GM19468 (cell line): ENCODE measurements around the gene TCIRG1.

Experiments used
- ATAC-seq: cut with Tn5 transposase; IDR thresholded peaks from one replicate; pipeline ENCODE4 v1.9.1; 2021; ENCODE audit warnings: mild to moderate bottlenecking, moderate library complexity, moderate number of reproducible peaks; ENCODE audit not compliant: unreplicated experiment; ENCODE audit errors: extremely low read depth

Gene TCIRG1

GRCh38 chr11:68035266-68035876 lies 3.5 kb upstream of the TCIRG1 start:
- no peak for ATAC-seq

- ATAC-seq, result no peak
Observed at GRCh38 chr11:68036141-68036716, 2.6 kb upstream of the TCIRG1 start.

GRCh38 chr11:68036717-68037239 lies 2.0 kb upstream of the TCIRG1 start:
- no peak for ATAC-seq

GRCh38 chr11:68037411-68038225 lies 1.2 kb upstream of the TCIRG1 start:
- no peak for ATAC-seq

- no peak for ATAC-seq
Observed at GRCh38 chr11:68038226-68038717, 553 bp upstream of the TCIRG1 start.

- ATAC-seq, result no peak
Observed at GRCh38 chr11:68039526-68040086, 781 bp downstream of the TCIRG1 start.

GRCh38 chr11:68040101-68040956 lies 1.5 kb downstream of the TCIRG1 start:
- peak; percentile 27 for ATAC-seq

- ATAC-seq, result no peak
Observed at GRCh38 chr11:68040957-68041591, 2.2 kb downstream of the TCIRG1 start.

GRCh38 chr11:68041617-68042218 lies 2.9 kb downstream of the TCIRG1 start:
- ATAC-seq, result no peak

- no peak for ATAC-seq
Observed at GRCh38 chr11:68042219-68043028, 3.6 kb downstream of the TCIRG1 start.

GRCh38 chr11:68043029-68043348 lies 4.2 kb downstream of the TCIRG1 start:
- ATAC-seq, result no peak

GRCh38 chr11:68043349-68044144 lies 4.7 kb downstream of the TCIRG1 start:
- no peak for ATAC-seq

- no peak for ATAC-seq
Observed at GRCh38 chr11:68044145-68044813, 5.5 kb downstream of the TCIRG1 start.

- ATAC-seq, result no peak
Observed at GRCh38 chr11:68044898-68045351, 6.1 kb downstream of the TCIRG1 start.

- ATAC-seq, result no peak
Observed at GRCh38 chr11:68047437-68048290, 8.8 kb downstream of the TCIRG1 start.
